Measurements from ENCODE around the gene INPPL1. TPM values are rescaled to one million over a fixed set of nuclear protein-coding genes. Genes with fewer than 3 reads are reported as not detected.
"Not testable (repeated sequence)": the region's sequence is repeated elsewhere in the genome, so short reads cannot be mapped to it uniquely, and the experiment has no call there.

Gene INPPL1
- total and polyA plus RNA-seq, 12 donors: 50.1 to 146 (median 107) TPM

DNA sequence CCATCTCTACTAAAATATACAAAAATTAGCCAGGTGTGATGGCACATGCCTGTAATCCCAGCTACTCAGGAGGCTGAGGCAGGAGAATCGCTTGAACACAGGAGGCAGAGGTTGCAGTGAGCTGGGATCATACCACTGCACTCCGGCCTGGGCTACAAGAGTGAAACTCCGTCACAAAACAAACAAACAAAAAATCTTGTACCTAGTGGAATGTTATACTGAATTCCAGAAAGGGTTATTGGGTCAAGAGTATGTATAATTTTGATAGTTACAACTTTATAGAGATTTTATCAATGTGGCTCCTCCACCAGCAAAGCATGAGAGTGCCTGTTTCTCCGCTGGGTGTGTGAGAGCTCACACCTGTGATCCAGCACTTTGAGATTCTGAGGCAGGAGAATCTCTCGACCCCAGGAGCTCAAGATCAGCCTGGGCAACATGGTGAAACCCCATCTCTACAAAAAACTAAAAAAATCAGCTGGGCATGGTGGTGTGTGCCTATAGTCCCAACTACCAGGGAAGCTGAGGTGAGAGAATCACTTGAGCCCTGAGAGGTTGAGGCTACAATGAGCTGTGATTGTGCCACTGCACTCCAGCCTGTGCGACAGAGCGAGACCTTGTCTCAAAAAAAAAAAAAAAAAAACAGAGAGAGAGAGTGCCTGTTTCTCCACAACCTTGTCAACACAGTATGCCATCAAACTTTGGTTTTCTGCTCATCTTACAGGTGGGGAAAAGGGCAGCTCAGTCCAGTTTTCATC is 45.3 kb upstream of the INPPL1 start:
- TF ChIP-seq, protein P1, sequence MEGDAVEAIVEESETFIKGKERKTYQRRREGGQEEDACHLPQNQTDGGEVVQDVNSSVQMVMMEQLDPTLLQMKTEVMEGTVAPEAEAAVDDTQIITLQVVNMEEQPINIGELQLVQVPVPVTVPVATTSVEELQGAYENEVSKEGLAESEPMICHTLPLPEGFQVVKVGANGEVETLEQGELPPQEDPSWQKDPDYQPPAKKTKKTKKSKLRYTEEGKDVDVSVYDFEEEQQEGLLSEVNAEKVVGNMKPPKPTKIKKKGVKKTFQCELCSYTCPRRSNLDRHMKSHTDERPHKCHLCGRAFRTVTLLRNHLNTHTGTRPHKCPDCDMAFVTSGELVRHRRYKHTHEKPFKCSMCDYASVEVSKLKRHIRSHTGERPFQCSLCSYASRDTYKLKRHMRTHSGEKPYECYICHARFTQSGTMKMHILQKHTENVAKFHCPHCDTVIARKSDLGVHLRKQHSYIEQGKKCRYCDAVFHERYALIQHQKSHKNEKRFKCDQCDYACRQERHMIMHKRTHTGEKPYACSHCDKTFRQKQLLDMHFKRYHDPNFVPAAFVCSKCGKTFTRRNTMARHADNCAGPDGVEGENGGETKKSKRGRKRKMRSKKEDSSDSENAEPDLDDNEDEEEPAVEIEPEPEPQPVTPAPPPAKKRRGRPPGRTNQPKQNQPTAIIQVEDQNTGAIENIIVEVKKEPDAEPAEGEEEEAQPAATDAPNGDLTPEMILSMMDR (IDR thresholded peaks at IDR 0.05): no peak
- Histone ChIP-seq H3K4me3 (no peak overlapping the region), H3K4me1 (no peaks in the 10 kb centered on the region), H3K27me3 (peaks cover 0 to 6% (median 0%) of the 10 kb centered on the region in 7 donors), H3K27ac (no peak overlapping the region), H3K9me3 (no peaks in the 10 kb centered on the region), H3K36me3 (no peaks in the 10 kb centered on the region)
- no peak for ATAC-seq
- intact Hi-C loops (cut with DNase I): no loop called here
- WGBS, 2 donors: 80 to 81% methylated on average over 7 of the region's 7 CpGs
- DNase-seq: no peak

DNA sequence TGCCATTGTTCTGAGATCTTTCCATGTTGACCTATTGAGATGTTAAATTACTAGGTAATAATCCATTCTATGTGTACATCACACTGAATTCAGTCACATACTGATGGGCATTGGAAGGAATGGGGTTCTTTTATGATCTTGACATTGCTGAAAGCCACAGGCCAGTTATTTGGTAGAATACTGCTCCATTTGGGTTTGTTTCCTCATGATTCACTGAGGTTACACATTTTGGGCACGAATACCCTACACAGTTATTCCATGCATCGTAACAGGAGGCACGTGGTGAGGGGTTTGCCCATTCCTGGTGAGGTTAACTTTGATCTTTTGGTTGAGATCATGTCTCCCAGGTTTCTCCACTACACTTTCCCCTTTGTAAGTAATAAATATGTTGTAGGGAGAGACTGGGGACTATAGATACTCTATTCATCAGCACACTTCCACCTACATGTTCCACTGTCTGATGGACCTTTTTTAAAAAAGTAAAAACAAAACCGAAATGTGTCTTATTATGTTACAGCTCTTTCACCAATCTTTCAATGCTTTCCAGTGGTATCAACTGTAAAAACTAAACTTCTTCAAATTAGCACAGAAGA is 44.7 kb upstream of the INPPL1 start:
- Histone ChIP-seq H3K36me3 (no peaks in the 10 kb centered on the region), H3K9me3 (no peaks in the 10 kb centered on the region), H3K4me1 (no peaks in the 10 kb centered on the region), H3K27me3 (peaks cover 0 to 6% (median 0%) of the 10 kb centered on the region in 7 donors), H3K4me3 (no peak overlapping the region), H3K27ac (no peak overlapping the region)
- no peak for DNase-seq
- WGBS, 2 donors: 80 to 82% methylated on average over 4 of the region's 4 CpGs
- no peak for ATAC-seq
- intact Hi-C loops (cut with DNase I): no loop called here
- TF ChIP-seq, protein P1 (IDR thresholded peaks at IDR 0.05): no peak

DNA sequence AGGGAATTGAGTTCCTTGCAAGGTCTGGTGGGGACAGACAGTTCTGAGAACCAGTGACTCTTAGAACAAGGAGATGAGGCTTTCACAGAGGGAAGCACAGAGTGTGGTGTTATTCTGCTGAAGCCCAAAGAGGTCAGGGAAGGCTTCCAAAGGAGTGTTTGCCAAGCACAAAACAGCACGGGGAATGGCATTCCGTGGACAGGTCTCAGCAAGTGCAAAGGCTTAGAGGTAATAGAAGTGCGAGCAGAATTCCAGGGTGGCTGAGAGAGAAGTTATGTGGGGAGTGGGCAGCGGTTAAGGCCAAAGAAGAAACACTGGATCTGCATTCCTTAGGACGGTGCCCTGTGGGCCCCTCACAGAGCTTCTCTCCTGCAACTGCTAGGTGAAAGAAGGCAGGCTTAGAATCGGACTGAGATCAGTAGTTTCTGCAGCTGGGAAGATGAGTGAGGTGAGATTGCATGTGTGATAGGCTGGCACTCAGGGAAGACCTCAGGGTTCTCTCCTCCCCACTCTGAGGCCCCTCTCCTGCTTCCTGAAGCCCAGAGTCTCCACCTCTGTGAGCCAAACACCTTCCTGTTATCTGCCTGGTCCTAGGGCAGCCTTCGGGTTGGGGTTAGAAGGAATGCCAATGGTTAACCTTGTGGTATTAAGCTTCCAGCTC is 43.5 kb upstream of the INPPL1 start:
- peak in 4 of 8 donors; percentile 21 to 62 (median 46) for ATAC-seq
- intact Hi-C loops (cut with DNase I); H3K4me3 ChIP-seq; H3K36me3 ChIP-seq; DNase-seq; H3K4me1 ChIP-seq; H3K27me3 ChIP-seq; H3K9me3 ChIP-seq; H3K27ac ChIP-seq: not testable (repeated sequence)
- 46 to 55% methylated on average over 7 of the region's 7 CpGs for WGBS, 2 donors

DNA sequence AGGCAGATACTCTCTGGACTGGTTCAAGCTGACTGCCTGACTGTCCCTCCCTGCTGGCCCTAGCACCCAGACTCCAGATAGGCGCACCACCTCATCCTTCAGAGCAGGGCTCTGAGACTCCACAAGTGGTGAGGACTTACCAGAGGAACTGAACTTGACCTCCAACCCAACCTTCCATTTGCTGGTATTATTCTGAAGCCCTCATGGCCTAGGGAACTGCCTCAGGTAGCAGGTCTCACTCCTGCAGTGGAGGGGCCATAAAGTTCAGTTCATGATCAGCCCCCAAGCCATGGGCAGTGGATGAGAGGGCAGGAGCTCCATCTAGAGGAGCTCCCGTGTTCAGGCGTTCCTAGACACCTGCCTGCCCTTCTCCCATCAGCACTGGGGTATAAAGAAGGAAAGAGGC is 43.0 kb upstream of the INPPL1 start:
- H3K27me3 ChIP-seq; DNase-seq; H3K4me1 ChIP-seq; H3K36me3 ChIP-seq; H3K27ac ChIP-seq; intact Hi-C loops (cut with DNase I); H3K9me3 ChIP-seq; H3K4me3 ChIP-seq: not testable (repeated sequence)
- ATAC-seq: peak in 2 of 8 donors; percentile 23 to 63
- WGBS, 2 donors: 64 to 77% methylated on average over 3 of the region's 3 CpGs

DNA sequence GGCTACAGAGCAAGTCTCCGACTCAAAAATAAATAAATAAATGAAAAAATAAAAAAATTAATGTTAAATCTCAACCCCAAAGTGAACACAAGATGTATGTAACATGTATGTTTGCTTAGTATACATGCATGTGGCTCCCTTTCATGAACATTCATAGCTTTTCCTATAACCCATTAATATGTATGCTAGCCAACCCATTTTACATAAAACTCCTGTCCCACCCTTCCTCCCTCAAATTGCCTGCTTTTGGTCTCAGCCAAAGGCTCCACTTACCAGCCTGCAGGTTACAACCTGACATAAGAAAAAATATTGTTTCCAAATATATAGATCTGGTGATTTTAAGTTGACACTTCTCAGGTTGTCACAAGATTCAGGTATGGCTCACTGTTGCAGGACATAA is 36.3 kb upstream of the INPPL1 start:
- no peak for DNase-seq
- intact Hi-C loops (cut with DNase I): no loop called here

More for the DNA sequence above, 36.3 kb upstream of the INPPL1 start:
- H3K4me3 ChIP-seq: no peak overlapping the region
- ATAC-seq: no peak
- no peaks in the 10 kb centered on the region for H3K27me3 ChIP-seq
- WGBS, 2 donors: 88 to 97% methylated on average over 1 of the region's 1 CpG
- H3K4me1 ChIP-seq: no peaks in the 10 kb centered on the region
- H3K36me3 ChIP-seq: no peaks in the 10 kb centered on the region
- H3K27ac ChIP-seq: no peak overlapping the region
- H3K9me3 ChIP-seq: no peaks in the 10 kb centered on the region
- TF ChIP-seq, protein P1 (IDR thresholded peaks at IDR 0.05): no peak
